RPMI7951 (cell line): ENCODE measurements around the gene CHCHD1. TPM values are rescaled to one million over a fixed set of nuclear protein-coding genes. Genes with fewer than 3 reads are reported as not detected.
"Not testable (repeated sequence)": the region's sequence is repeated elsewhere in the genome, so short reads cannot be mapped to it uniquely, and the experiment has no call there.

Experiments
- DNase-seq: peaks from one replicate; pipeline ENCODE4 v3.0.0-alpha.2; 2012; ENCODE audit warnings: low read depth
- total RNA-seq: library from RNA; depleted of rRNA; stranded (reverse); fragments of >200 nt; shearing (Covaris generic); gene quantifications from 2 replicates; pipeline ENCODE4 v1.2.3, GENCODE V29; 2014; rRNA removed

Gene CHCHD1
- total RNA-seq, result 67.9 and 70.7 TPM in 2 replicates

- peak; percentile 79 for DNase-seq
Measured at GRCh38 chr10:73781879-73782748, at the start of gene CHCHD1. CHCHD1 (plus strand) TSS chr10:73782048; CDS start chr10:73782076, 28 bp downstream.

GRCh38 chr10:73732426-73732825, 49.4 kb upstream of the CHCHD1 start:
- DNase-seq, result no peak

GRCh38 chr10:73732931-73733623, 48.8 kb upstream of the CHCHD1 start:
- no peak for DNase-seq

GRCh38 chr10:73734028-73734720, 47.7 kb upstream of the CHCHD1 start:
- DNase-seq, result no peak

GRCh38 chr10:73734796-73735305, 47.0 kb upstream of the CHCHD1 start:
- DNase-seq, result no peak

GRCh38 chr10:73740501-73741254, 41.2 kb upstream of the CHCHD1 start:
- DNase-seq, result not testable (repeated sequence)

- no peak for DNase-seq
Measured at GRCh38 chr10:73742454-73742734, 39.5 kb upstream of the CHCHD1 start.

GRCh38 chr10:73743327-73743904, 38.4 kb upstream of the CHCHD1 start:
- DNase-seq, result no peak

GRCh38 chr10:73743905-73744663, 37.8 kb upstream of the CHCHD1 start, which contains the start of gene SEC24C:
SEC24C (plus strand) TSS chr10:73744372; CDS start chr10:73746833, 2,461 bp downstream.
- peak; percentile 93 for DNase-seq

- DNase-seq, result peak; percentile 55
Measured at GRCh38 chr10:73744664-73744975, 37.2 kb upstream of the CHCHD1 start.

- DNase-seq, result no peak
Measured at GRCh38 chr10:73746721-73747120, 35.1 kb upstream of the CHCHD1 start.

GRCh38 chr10:73750819-73751218, 31.0 kb upstream of the CHCHD1 start:
- no peak for DNase-seq

GRCh38 chr10:73756183-73756582, 25.7 kb upstream of the CHCHD1 start:
- no peak for DNase-seq

- no peak for DNase-seq
Measured at GRCh38 chr10:73758704-73759511, 22.9 kb upstream of the CHCHD1 start.

GRCh38 chr10:73759512-73760115, 22.2 kb upstream of the CHCHD1 start:
- no peak for DNase-seq

- DNase-seq, result no peak
Measured at GRCh38 chr10:73761781-73762180, 20.1 kb upstream of the CHCHD1 start.

- DNase-seq, result no peak
Measured at GRCh38 chr10:73762915-73763314, 18.9 kb upstream of the CHCHD1 start.

GRCh38 chr10:73763343-73763742, 18.5 kb upstream of the CHCHD1 start:
- no peak for DNase-seq

GRCh38 chr10:73765066-73765465, 16.8 kb upstream of the CHCHD1 start:
- DNase-seq, result no peak
